HG03064 (cell line): ENCODE data around the gene TMEM88.
"Not testable (repeated sequence)": the region's sequence is repeated elsewhere in the genome, so short reads cannot be mapped to it uniquely, and the experiment has no call there.

Source experiments
- ATAC-seq: cut with Tn5 transposase; IDR thresholded peaks from one replicate; pipeline ENCODE4 v1.9.1; 2021; ENCODE audit warnings: low read depth; ENCODE audit not compliant: unreplicated experiment

The TMEM88 gene, protein sequence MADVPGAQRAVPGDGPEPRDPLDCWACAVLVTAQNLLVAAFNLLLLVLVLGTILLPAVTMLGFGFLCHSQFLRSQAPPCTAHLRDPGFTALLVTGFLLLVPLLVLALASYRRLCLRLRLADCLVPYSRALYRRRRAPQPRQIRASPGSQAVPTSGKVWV

DNA sequence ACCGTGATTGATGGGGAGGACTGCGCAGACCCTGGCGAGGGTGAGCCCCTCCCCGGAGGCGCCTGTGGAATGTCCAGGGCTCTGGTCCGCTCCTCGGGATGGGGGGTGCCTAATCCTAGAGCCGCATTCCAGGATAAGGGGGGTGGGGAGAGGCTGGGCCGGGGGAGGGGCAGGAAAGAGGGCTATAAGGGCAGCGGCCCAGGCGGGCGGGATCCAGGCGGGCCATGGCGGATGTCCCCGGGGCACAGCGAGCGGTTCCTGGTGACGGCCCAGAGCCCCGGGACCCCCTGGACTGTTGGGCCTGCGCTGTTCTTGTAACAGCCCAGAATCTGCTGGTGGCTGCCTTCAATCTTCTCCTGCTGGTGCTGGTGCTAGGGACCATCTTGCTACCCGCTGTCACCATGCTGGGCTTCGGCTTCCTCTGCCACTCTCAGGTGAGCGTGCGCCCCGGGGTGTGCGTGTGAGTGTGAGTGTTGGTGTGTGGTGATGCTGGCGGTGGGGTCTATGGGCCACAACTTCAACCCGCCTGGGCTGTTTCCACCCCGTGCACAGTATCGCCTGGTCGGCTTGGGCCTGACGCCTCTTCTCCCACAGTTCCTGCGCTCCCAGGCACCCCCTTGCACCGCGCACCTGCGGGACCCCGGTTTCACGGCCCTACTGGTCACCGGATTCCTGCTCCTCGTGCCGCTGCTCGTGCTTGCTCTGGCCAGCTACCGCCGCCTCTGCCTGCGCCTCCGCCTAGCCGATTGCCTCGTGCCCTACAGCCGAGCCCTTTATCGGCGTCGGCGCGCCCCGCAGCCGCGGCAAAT lies at the start of gene TMEM88:
TSS of gene TMEM88 (plus strand) at position 216 of the 809 bp plus-strand sequence. CDS start at position 225, 9 bp downstream.
- no peak for ATAC-seq

DNA sequence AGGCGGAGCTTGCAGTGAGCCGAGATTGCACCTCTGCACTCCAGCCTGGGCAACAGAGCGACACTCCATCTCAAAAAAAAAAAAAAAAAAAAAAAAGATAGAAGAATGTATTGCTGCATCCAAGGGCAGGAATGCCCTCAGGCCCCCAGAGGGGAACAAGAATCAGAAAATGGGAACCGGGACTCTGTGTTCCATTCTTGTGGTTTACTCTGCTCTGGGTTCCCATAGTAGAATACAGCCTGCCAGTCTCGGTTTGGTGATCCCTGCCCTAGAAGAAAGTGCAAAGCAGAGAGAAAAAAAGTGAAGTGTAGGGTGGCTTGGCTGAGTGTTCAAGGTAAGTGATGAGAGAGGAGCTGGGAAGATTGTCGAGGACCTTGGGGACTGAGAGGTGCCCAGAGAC lies 48.3 kb upstream of the TMEM88 start:
- no peak for ATAC-seq

DNA sequence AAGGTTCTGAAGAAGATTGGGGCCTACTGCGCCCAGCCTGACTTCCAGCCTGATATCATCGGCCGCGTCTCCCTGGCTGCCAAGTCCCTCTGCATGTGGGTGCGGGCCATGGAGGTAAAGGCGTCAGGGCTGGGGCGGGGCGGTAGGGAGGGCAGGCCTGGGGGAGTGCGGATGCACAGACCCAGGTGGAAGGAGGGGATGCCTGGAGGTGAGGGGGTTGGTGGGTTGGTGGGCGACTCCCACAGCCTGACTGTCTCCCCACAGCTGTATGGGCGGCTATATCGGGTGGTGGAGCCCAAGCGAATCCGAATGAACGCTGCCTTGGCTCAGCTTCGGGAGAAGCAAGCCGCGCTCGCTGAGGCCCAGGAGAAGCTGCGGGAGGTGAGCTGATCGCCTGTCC lies 47.7 kb upstream of the TMEM88 start:
- no peak for ATAC-seq

DNA sequence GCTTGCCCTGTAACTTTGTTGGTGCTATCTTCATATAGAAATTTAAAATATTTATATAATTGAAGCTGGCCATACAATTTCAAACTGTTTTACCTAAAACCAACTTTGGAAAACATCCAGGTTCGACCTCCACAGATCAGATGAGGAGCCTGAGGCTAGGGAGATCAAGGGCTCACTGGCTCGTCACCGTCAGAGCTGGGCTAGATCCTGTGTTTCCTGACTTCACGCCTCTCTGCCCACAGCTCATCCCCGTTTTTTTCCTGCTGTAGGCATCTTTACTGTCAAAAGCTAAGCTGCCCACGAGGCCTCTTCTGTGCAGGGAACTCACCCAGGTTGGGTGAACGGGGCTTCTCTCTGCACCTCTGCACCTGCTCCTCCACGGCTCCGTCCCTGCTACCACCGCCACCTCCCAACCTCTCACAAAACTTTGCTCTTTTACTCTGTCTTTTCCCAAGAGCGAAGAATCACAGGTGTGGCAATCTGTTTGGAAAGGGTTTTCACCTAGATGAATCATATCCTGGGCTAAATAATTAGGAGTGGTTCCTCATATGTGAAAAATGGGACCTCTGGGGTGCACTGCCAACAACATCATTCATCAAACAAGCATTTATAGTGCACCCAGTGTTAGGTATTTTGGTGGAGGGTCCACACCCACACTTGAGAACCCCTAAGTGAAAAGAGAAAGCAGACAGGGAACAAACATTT lies 45.6 kb upstream of the TMEM88 start:
- no peak for ATAC-seq

DNA sequence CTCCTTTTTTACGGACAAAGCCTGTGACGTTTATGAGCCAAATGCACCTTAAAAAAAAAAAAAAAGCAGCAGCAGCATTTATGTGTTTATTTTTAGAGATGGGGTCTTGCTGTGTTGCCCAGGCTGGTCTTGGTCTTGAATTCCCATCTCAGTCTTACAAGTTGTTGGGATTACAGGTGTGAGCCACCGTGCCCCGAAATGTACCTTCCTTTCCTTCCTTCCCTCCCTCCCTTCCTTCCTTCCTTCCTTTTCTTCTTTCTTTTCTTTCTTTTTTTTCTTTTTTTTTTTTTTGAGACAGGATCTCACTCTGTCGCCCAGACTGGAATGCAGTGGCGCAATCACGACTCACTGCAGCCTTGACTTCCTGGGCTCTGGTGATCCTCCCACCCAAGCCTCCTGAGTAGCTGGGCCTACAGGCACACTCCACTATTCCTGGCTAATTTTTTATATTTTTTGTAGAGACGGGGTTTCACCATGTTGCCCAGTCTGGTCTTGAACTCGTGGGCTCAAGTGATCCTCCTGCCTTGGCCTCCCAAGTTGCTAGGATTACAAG lies 45.0 kb upstream of the TMEM88 start:
- not testable (repeated sequence) for ATAC-seq

DNA sequence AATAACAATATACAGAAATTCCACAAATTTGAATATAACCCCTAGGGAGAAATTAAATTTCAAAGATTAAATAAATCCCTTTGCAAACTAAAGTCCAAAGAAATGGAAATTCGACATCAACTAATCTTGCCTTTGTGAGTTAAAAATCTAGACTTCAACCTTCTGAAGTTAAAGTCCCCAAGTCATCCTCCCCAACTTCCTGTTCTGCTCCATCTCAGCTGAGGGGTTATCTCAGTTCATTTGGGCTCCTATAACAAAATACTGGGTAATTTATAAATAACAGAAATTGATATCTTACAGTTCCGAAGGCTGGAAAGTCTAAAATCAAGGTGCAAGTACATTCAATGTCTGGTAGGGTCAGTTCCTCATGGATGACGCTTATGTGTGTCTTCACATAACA lies 43.6 kb upstream of the TMEM88 start:
- no peak for ATAC-seq

DNA sequence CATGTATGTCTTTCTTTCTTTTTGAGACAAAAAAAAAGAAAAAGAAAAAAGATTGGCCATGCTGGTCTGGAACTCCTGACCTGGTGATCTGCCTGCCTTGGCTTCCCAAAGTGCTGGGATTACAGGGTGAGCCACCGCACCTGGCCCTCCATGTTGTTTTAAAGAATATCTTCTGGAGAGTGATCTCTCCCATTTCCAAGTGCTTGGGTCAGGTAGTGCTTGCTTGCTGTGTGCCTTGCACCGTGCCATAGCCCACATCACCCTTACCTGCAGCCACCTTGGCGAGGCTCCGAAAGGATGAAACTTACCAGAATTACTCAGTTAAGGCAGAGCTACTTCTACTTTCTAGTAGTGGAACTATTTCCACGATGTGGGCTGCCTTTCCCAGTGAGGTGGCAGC lies 39.9 kb upstream of the TMEM88 start:
- no peak for ATAC-seq

DNA sequence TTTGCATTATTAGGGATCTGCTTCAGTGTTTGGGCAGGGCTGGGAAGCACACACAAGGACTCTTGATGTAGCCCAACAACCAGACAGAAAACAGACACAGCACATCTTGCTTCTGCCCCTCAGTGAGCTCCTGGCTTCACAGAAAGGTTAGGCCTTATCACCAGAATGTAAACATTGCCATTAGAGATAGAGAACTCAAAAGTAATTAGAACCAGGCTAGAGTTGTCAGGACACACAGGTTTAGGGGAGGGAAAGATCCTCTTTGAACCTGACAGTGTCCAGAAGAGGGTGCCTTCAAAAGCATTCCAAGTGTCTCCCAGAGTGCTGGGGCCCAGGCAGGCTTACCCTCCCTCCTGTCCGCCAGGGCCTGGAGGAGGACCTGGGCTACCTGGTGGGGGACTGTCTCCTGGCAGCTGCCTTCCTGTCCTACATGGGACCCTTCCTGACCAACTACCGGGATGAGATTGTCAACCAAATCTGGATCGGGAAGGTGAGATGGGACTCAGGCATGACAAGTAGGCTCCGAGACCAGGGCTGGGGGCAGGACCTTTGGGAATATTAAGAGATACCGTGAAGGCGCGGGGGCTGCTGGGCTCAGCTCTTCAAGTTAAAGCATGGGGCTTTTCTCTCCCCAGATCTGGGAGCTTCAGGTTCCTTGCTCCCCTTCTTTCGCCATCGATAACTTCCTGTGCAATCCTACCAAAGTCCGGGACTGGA lies 37.8 kb upstream of the TMEM88 start:
- no peak for ATAC-seq

DNA sequence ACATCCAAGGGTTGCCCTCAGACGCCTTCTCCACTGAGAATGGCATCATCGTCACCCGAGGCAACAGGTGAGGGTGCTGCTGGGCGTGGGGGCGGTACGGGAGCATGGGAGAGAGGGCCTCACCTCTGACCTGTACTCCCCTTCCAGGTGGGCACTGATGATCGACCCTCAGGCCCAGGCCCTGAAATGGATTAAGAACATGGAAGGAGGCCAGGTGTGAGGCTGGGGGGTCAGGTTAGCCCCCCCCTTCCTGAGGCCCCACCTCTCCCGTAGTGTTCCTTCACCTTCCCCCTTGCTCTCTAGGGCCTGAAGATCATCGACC lies 37.3 kb upstream of the TMEM88 start:
- ATAC-seq: no peak

DNA sequence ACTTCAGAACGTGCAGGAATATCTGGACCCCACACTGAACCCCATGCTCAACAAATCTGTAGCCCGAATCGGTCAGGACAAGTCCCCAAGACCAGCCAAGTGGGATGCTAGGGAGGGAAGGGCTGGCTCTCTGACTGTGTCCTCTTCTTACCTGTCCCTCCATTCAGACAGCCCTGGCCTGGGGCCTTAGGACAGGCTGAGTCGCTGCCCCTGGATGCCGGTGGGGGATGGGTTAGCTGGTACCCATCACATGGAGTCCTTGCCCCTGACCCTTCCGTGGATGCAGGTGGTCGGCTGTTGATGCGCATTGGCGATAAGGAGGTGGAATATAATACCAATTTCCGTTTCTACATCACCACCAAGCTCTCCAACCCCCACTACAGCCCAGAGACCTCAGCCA lies 36.8 kb upstream of the TMEM88 start:
- no peak for ATAC-seq

DNA sequence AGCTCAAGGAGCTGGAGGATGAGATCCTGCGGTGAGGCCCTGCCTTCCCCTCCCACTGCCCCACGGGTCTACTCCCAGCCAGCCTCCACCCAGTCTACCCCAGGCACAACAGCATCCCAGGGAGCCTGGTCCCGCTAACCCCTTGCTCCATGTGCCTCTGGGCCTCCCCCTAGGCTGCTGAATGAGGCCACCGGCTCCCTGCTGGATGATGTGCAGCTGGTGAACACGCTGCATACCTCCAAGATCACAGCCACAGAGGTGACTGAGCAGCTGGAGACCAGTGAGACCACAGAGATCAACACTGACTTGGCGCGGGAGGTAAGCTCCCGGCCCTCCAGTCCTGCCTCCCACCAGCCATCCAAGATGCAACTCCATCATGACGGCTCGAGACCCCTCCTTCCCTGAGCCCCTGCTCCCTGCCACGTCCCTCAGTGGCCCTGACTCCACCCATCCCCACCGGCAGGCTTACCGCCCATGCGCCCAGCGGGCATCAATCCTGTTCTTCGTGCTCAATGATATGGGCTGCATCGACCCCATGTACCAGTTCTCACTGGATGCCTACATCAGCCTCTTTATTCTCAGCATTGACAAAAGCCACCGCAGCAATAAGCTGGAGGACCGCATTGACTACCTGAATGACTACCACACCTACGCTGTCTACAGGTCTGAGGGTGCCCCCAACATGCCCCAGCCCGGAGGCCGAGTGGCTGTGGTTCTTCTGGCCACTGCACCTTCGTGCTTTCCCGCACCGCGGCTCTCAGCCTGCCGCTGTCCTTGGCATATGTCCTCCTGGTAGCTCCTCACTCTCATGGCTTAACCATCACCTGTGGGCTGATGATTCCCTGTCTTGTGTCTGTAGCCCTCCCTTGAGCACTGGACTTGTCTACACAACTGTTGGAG lies 35.9 kb upstream of the TMEM88 start:
- ATAC-seq: no peak

DNA sequence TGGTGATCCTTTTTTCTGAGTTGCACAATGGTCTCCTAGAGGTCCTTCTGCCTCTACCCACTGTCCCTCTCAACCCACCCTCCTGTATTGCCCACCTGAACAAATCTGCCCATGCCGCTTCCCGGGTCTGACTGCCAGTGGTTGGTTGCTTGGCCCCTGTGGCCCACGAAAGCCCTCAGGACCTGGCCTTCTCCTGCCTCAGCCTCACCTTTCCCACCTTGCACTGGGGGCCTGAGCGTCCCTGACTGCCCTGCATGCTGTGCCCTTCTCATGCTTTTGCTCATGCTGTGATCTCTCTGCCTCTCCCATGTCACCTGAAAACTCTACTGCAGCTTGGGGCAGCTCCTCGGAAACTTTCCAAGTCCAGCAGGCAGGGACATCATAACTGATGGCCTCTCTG lies 34.6 kb upstream of the TMEM88 start:
- no peak for ATAC-seq

DNA sequence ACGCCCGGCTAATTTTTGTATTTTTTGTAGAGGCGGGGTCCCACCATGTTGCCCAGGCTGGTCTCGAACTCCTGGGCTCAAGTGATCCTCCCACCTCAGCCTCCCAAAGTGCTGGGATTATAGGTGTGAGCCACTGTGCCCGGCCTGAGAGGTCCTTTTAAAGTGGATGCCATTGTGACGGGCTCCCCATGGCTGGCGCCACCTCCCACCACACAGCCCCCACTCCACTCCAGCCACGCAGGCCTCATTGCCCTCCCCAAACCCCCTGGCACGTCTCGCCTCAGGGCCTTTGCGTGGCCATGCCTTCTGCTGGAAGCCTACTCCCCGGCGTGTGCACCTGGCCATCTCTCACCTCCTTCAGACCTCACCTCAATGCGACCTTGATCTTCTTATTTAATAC lies 32.7 kb upstream of the TMEM88 start:
- no peak for ATAC-seq

DNA sequence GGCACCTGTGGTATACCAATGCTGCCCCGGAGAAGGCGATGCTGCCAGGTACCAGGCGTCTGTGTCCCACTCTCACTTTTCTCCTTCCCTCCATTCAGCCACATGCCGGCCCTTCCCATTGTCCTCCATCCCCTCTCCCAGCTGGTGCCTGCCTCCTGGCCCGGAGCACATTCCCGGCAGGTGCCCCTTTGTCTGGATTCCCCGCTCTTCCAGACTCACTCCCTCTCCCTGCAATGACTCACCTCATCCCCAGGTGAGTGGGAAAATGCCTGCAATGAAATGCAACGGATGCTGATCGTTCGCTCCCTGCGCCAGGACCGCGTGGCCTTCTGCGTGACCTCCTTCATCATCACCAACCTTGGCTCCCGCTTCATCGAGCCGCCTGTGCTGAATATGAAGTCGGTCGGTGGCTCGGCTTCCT lies 31.3 kb upstream of the TMEM88 start:
- no peak for ATAC-seq

DNA sequence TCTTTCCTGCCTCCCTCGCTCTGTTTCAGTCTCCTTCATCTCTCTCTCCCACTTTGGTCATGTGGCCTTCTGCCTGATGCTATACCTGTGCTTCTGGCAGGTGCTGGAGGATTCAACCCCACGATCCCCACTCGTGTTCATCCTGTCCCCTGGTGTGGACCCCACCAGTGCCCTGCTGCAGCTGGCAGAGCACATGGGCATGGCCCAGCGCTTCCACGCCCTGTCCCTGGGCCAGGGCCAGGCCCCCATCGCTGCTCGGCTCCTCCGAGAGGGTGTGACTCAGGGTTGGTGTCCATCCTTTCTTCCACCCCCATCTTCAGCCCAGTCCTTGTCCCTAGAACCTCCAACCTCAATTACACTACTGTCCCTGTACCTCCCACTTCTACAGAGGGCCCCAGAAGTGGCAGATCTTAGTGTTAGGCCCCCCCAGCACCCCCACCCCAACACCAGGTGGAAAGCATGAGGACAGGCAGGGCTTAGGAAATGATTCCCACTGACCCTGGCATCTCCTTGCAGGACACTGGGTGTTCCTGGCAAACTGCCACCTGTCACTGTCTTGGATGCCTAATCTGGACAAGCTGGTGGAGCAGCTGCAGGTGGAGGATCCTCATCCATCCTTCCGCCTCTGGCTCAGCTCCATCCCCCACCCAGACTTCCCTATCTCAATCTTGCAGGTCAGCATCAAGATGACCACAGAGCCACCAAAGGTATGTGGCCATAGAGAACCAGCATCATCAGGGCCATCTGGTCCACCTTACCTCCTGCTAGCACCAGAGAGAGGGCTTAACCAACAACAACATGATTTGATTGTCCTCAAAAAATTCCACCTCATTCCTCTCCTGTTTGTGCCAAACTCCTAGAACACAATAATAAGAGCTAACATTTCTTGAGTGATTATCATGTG lies 30.6 kb upstream of the TMEM88 start:
- no peak for ATAC-seq

DNA sequence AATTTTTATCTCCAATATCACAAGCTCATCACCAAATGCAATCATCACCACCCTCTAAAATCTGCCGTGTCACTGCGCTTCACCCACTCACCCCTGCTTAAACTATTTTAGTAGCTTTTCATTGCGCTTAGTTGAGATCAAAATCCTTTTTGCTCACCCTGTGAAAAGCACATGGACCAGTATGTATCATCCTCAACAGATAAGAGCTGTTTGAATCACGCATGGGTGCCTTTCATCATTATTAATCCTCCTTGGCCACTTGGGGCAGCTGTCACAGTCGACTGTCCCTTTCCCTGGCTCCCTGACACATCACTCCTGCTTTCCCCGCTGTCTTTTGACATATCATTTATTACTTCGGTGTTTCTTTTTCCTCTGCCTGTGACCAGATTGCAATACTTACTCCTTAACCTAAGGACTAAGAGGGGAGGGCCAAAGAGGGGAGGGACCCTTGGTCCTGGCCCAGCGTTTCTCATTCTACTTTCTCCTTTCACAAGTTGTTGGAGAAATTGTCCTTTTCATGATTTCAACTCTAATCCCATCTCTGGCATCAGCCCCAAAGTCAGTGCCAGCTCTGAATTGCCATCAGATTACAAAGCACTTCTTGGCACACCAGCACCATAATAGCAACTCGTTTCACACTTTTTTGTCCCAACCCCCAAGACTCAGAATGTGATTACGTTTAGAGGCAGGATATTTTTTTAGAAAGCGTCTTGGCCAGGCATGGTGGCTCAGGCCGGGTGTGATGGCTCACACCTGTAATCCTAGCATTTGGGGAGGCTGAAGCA lies 29.5 kb upstream of the TMEM88 start:
- no peak for ATAC-seq

DNA sequence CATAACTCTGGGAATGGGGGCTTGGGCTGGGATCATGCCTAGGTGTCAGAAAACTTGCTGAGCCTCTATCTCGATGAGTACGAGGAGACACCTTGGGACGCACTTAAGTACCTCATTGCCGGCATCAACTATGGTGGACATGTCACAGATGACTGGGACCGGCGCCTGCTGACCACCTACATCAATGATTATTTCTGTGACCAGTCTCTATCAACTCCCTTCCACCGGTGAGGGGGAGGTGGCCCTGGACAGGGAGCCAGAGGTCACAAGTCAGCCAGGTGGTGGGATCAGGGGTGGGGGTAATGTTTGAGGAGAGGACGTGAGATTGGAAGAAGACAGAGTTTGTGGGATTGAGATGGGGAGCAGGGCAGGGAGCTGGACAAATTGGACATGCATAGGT lies 24.2 kb upstream of the TMEM88 start:
- ATAC-seq: no peak

DNA sequence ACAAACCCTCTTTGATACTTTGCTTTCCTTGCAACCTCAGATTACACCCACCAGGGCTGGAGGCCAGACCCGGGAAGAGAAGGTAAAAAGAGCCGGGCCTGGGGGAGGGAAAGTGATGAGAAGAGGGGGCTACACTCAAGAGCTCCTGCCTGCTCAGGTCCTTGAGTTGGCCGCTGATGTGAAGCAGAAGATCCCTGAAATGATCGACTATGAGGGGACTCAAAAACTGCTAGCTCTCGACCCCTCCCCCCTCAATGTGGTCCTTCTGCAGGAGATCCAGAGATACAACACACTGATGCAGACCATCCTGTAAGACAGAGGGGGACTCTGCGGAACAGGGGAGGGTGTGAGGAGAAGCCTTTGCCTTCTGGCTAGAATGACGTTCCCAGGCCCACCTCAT lies 23.6 kb upstream of the TMEM88 start:
- ATAC-seq: no peak
